Osteoblast (primary cell): ENCODE results near the gene ZFAND3. TPM values are rescaled to one million over a fixed set of nuclear protein-coding genes. Genes with fewer than 3 reads are reported as not detected.

Source experiments
- DNase-seq: peaks from one replicate; pipeline ENCODE4 v3.0.0; 2011; ENCODE audit warnings: low spot score, mixed read lengths; ENCODE audit not compliant: insufficient read length; ENCODE audit errors: missing footprints
- H2AFZ ChIP-seq: 2 replicates; pipeline ENCODE4 v1.6.0; 2011; ENCODE audit warnings: mild to moderate bottlenecking, low read length
- H3K27ac ChIP-seq: 2 replicates; pipeline ENCODE4 v1.5.1; 2011; ENCODE audit warnings: mild to moderate bottlenecking, low read depth, low read length, moderate library complexity
- H3K27me3 ChIP-seq: 2 replicates; pipeline ENCODE4 v1.6.0; 2012; ENCODE audit warnings: mild to moderate bottlenecking, control low read depth, inconsistent platforms, low read length, moderate library complexity; ENCODE audit not compliant: insufficient read depth
- H3K36me3 ChIP-seq: 2 replicates; pipeline ENCODE4 v1.5.1; 2011; ENCODE audit warnings: mild to moderate bottlenecking, low read length, control low read depth, moderate library complexity; ENCODE audit not compliant: insufficient read depth
- H3K4me1 ChIP-seq: 2 replicates; pipeline ENCODE4 v1.5.1; 2011; ENCODE audit warnings: mild to moderate bottlenecking, low read length, control low read depth, moderate library complexity; ENCODE audit not compliant: insufficient read depth
- H3K4me2 ChIP-seq: 2 replicates; pipeline ENCODE4 v1.6.0; 2011; ENCODE audit warnings: mild to moderate bottlenecking, low read length; ENCODE audit not compliant: insufficient read depth
- H3K4me3 ChIP-seq: fragments of 200-600 bp; sonication (generic); 3 replicates; pipeline ENCODE4 v1.5.1; 2012; ENCODE audit warnings: mild to moderate bottlenecking, low read length, inconsistent platforms; ENCODE audit not compliant: insufficient read depth
- H3K79me2 ChIP-seq: 2 replicates; pipeline ENCODE4 v1.6.0; 2012; ENCODE audit warnings: mild to moderate bottlenecking, low read length, control low read depth, inconsistent platforms; ENCODE audit not compliant: insufficient read depth
- H3K9me3 ChIP-seq: 2 replicates; pipeline ENCODE4 v1.5.1; 2011; ENCODE audit warnings: low read depth, low read length, control low read depth
- H4K20me1 ChIP-seq: 2 replicates; pipeline ENCODE4 v1.6.0; 2012; ENCODE audit warnings: mild to moderate bottlenecking, low read length, control low read depth; ENCODE audit not compliant: insufficient read depth
- CTCF ChIP-seq: IDR thresholded peaks from 2 replicates; pipeline ENCODE4 v1.5.1; 2011; ENCODE audit warnings: mild to moderate bottlenecking, low read depth, low read length, moderate library complexity; ENCODE audit errors: extremely low read depth
- total RNA-seq: library from RNA; depleted of rRNA; stranded (reverse); fragments of >200 nt; gene quantifications from 2 replicates; pipeline ENCODE4 v1.2.3, GENCODE V29; 2012

Gene ZFAND3
- total RNA-seq, 1 donor = 27.1 TPM

- DNase-seq = no peak
Measured at GRCh38 chr6:37980222-37980595, 160.7 kb downstream of the ZFAND3 start.

DNA sequence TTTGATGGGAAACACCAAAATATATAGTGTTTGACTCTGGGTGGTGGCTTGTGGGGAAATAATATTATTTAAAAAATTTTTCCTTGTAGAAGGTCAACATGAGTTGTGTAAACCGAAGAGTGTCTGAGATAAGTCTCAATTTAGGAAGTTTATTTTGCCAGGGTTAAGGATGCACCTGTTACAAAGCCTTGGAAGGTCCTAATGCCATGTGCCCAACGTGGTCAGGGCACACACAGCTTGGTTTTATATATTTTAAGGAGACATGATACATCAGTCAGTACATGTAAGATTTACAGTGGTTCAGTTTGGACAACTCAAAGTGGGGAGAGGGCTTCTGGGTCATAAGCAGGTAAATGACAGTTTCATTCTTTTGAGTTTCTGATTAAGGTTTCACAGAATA lies 162.1 kb downstream of the ZFAND3 start:
- H3K4me2 ChIP-seq = no peak overlapping the region
- TF ChIP-seq CTCF = no peak

More at GRCh38 chr6:37980222-37980595, 160.7 kb downstream of the ZFAND3 start:
- Histone ChIP-seq H3K27me3 (no peaks in the 10 kb centered on the region), H3K9me3 (no peaks in the 10 kb centered on the region), H2AFZ (no peak overlapping the region), H3K36me3 (no peaks in the 10 kb centered on the region), H3K4me1 (peaks cover 4% of the 10 kb centered on the region), H3K4me2 (no peak overlapping the region), H4K20me1 (peaks cover 69% of the 10 kb centered on the region), H3K27ac (no peak overlapping the region), H3K4me3 (no peak overlapping the region), H3K79me2 (peaks cover 95% of the 10 kb centered on the region)
- TF ChIP-seq CTCF = no peak

GRCh38 chr6:37982317-37982716 lies 162.8 kb downstream of the ZFAND3 start:
- Histone ChIP-seq H3K27ac (no peak overlapping the region), H3K36me3 (no peaks in the 10 kb centered on the region), H2AFZ (no peak overlapping the region), H3K4me1 (peaks cover 17% of the 10 kb centered on the region), H3K4me2 (no peak overlapping the region), H3K9me3 (no peaks in the 10 kb centered on the region), H3K27me3 (no peaks in the 10 kb centered on the region), H4K20me1 (peaks cover 81% of the 10 kb centered on the region), H3K4me3 (no peak overlapping the region), H3K79me2 (peaks cover 95% of the 10 kb centered on the region)
- TF ChIP-seq CTCF = no peak
- DNase-seq = no peak

More for the DNA sequence above, 162.1 kb downstream of the ZFAND3 start:
- no peaks in the 10 kb centered on the region for H3K9me3 ChIP-seq
- no peaks in the 10 kb centered on the region for H3K27me3 ChIP-seq
- peaks cover 81% of the 10 kb centered on the region for H4K20me1 ChIP-seq
- no peaks in the 10 kb centered on the region for H3K36me3 ChIP-seq
- no peak overlapping the region for H3K4me3 ChIP-seq
- no peak for DNase-seq
- no peak overlapping the region for H3K27ac ChIP-seq
- no peak overlapping the region for H2AFZ ChIP-seq
- peaks cover 10% of the 10 kb centered on the region for H3K4me1 ChIP-seq
- H3K79me2 ChIP-seq = peaks cover 96% of the 10 kb centered on the region

DNA sequence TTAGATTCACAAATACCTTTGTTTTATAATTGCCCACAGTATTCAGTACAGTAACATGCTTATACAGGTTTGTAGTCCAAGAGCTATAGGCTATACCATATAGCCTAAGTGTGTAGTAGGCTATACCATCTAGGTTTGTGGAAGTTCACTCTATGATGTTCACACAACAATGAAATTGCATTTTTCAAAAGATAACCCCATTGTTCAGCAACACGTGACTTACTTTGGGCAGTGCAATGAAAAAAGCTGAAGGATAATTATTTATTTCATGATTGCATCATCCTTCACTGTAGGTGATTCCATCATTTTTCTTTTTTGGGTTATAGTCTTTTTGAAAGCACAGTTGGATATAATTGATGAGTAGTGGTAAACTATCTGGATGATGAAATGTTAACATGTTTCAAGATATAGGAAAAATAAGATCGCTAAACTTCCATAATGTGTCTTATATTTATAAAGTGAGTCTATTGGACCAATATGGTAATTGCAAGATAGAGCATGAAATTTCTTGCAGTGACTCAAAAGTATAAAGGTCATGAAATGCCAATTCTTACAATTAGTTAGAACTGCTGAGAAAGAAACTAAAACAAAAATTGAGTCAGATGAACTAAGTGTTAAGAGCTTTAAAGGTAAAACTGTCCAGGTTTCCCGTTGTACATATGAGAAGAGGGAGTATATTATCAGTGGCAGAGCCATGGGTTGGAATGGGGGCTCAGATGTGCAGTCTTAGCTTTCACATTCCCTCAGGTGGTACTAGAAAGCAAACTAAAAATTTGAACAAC lies 164.4 kb downstream of the ZFAND3 start:
- H3K36me3 ChIP-seq = no peaks in the 10 kb centered on the region
- H3K4me3 ChIP-seq = no peak overlapping the region
- H3K27me3 ChIP-seq = no peaks in the 10 kb centered on the region
- H3K9me3 ChIP-seq = no peaks in the 10 kb centered on the region
- no peak overlapping the region for H3K27ac ChIP-seq
- H3K4me2 ChIP-seq = no peak overlapping the region
- H4K20me1 ChIP-seq = peaks cover 83% of the 10 kb centered on the region
- no peak for TF ChIP-seq CTCF
- H3K79me2 ChIP-seq = peaks cover 95% of the 10 kb centered on the region
- no peak overlapping the region for H2AFZ ChIP-seq
- H3K4me1 ChIP-seq = peaks cover 32% of the 10 kb centered on the region
- DNase-seq = no peak
